ENCODE results near the gene PDLIM7. TPM values are rescaled to one million over a fixed set of nuclear protein-coding genes. Genes with fewer than 3 reads are reported as not detected.

Gene PDLIM7
- total RNA-seq, 2 experiments from 2014 or later = 38.8 to 58.0 TPM

- CTCF ChIA-PET (ENCODE audit: unreplicated experiment) = no interaction called here
- H2AFZ ChIP-seq (ENCODE audit: low read length) = no peak overlapping the region
- H3K79me2 ChIP-seq (ENCODE audit: insufficient read depth, low read depth, low read length) = no peaks in the 10 kb centered on the region
- no peak for DNase-seq (ENCODE audit: low spot score)
- H3K9me2 ChIP-seq (ENCODE audit: insufficient read depth, low read length) = no peaks in the 10 kb centered on the region
- no peaks in the 10 kb centered on the region for H3K9me3 ChIP-seq (ENCODE audit: low read length)
- no peaks in the 10 kb centered on the region; the same call in 1 of the 2 replicates for H3K36me3 ChIP-seq (ENCODE audit: insufficient read depth, low read length)
- BruUV-seq (replicated peaks) = no TSS peak
- H3K27ac ChIP-seq (ENCODE audit: low read depth, low read length, poor library complexity, severe bottlenecking) = no peak overlapping the region
- POLR2A ChIA-PET = no interaction called here
- H3K4me3 ChIP-seq (ENCODE audit: low read depth, low read length, poor library complexity, severe bottlenecking) = no peak overlapping the region
- peaks cover 41% of the 10 kb centered on the region for H3K4me1 ChIP-seq (ENCODE audit: insufficient read depth, low read length, poor library complexity, severe bottlenecking)
- intact Hi-C loops (cut with micrococcal nuclease; ENCODE audit: unreplicated experiment) = no loop called here
- H4K20me1 ChIP-seq (ENCODE audit: insufficient read depth, low read length) = peaks cover 17% of the 10 kb centered on the region
- no peak overlapping the region for H3K4me2 ChIP-seq (ENCODE audit: low read length)
- no peak for TF ChIP-seq CTCF (conservative IDR thresholded peaks at IDR 0.05; ENCODE audit: low read length)
- TF ChIP-seq EZH2phosphoT487 (IDR thresholded peaks at IDR 0.05; ENCODE audit: borderline replicate concordance, low read depth, low read length) = no peak
Measured at GRCh38 chr5:177450667-177451424, 46.6 kb downstream of the PDLIM7 start.

GRCh38 chr5:177449140-177450061 lies 48.0 kb downstream of the PDLIM7 start:
- Histone ChIP-seq H4K20me1 (ENCODE audit: insufficient read depth, low read length) (peaks cover 17% of the 10 kb centered on the region), H2AFZ (ENCODE audit: low read length) (no peak overlapping the region), H3K4me3 (ENCODE audit: low read depth, low read length, poor library complexity, severe bottlenecking) (no peak overlapping the region), H3K27ac (ENCODE audit: low read depth, low read length, poor library complexity, severe bottlenecking) (no peak overlapping the region), H3K4me1 (ENCODE audit: insufficient read depth, low read length, poor library complexity, severe bottlenecking) (peaks cover 54% of the 10 kb centered on the region), H3K9me3 (ENCODE audit: low read length) (no peaks in the 10 kb centered on the region), H3K36me3 (ENCODE audit: insufficient read depth, low read length) (no peaks in the 10 kb centered on the region; the same call in 1 of the 2 replicates), H3K4me2 (ENCODE audit: low read length) (no peak overlapping the region), H3K79me2 (ENCODE audit: insufficient read depth, low read depth, low read length) (no peaks in the 10 kb centered on the region), H3K9me2 (ENCODE audit: insufficient read depth, low read length) (no peaks in the 10 kb centered on the region)
- TF ChIP-seq CTCF (conservative IDR thresholded peaks at IDR 0.05; ENCODE audit: low read length) = no peak
- TF ChIP-seq EZH2phosphoT487 (IDR thresholded peaks at IDR 0.05; ENCODE audit: borderline replicate concordance, low read depth, low read length) = no peak
- no TSS peak for BruUV-seq (replicated peaks)
- intact Hi-C loops (cut with micrococcal nuclease; ENCODE audit: unreplicated experiment) = no loop called here
- POLR2A ChIA-PET = no interaction called here
- DNase-seq (ENCODE audit: low spot score) = peak; percentile 22
- CTCF ChIA-PET (ENCODE audit: unreplicated experiment) = no interaction called here

Data from OCI-LY7 (cell line).